SK-N-SH (cell line): Measurements from ENCODE around the gene TOR4A.

Source experiments
- CTCF ChIP-seq: fragments of 200-600 bp; sonication (generic); IDR thresholded peaks from 2 replicates; pipeline ENCODE4 v1.6.1; 2017; ENCODE audit warnings: antibody characterized with exemption, mild to moderate bottlenecking, moderate library complexity
- EP300 ChIP-seq, 2 experiments: IDR thresholded peaks; 2 replicates each; pipeline versions ENCODE4 v1.4.0 to v1.6.1; 2012; ENCODE audit warnings: borderline replicate concordance in 1 of 2, low read depth in 1 of 2, low read length in 1 of 2
- EZH2phosphoT487 ChIP-seq: fragments of 200-600 bp; sonication (generic); IDR thresholded peaks from 2 replicates; pipeline ENCODE4 v1.6.1; 2017; ENCODE audit warnings: low read depth, mixed run types, mild to moderate bottlenecking, antibody characterized with exemption, moderate library complexity, borderline replicate concordance
- FOXM1 ChIP-seq: IDR thresholded peaks from 2 replicates; pipeline ENCODE4 v1.4.0; 2012; ENCODE audit warnings: low read depth, mild to moderate bottlenecking
- GABPA ChIP-seq: IDR thresholded peaks from 2 replicates; pipeline ENCODE4 v1.4.0; 2012; ENCODE audit warnings: low read depth, mild to moderate bottlenecking
- JUND ChIP-seq: IDR thresholded peaks from 2 replicates; pipeline ENCODE4 v1.4.0; 2012
- MXI1 ChIP-seq: IDR thresholded peaks from 2 replicates; pipeline ENCODE4 v1.6.1; 2012; ENCODE audit warnings: mild to moderate bottlenecking, low read depth, low read length, improper control_type of control experiment
- POLR2AphosphoS5 ChIP-seq: IDR thresholded peaks from 2 replicates; pipeline ENCODE4 v1.6.1; 2012; ENCODE audit warnings: low read depth, low read length
- RCOR1 ChIP-seq: fragments of 150-350 bp; IDR thresholded peaks from 2 replicates; pipeline ENCODE4 v1.6.1; 2017; ENCODE audit warnings: antibody characterized with exemption, low read length
- SIN3A ChIP-seq: IDR thresholded peaks from 2 replicates; pipeline ENCODE4 v1.6.1; 2012; ENCODE audit warnings: low read depth, mild to moderate bottlenecking, low read length, moderate library complexity, borderline replicate concordance
- TEAD4 ChIP-seq: IDR thresholded peaks from 2 replicates; pipeline ENCODE4 v1.4.0; 2012; ENCODE audit warnings: mild to moderate bottlenecking, borderline replicate concordance; ENCODE audit not compliant: insufficient read depth
- USF1 ChIP-seq: IDR thresholded peaks from 2 replicates; pipeline ENCODE4 v1.4.0; 2012; ENCODE audit warnings: low read depth, borderline replicate concordance
- USF2 ChIP-seq: fragments of 150-350 bp; IDR thresholded peaks from 2 replicates; pipeline ENCODE4 v1.6.1; 2017; ENCODE audit warnings: antibody characterized with exemption, low read length, low read depth, borderline replicate concordance
- YY1 ChIP-seq: IDR thresholded peaks from 2 replicates; pipeline ENCODE4 v1.4.0; 2012; ENCODE audit warnings: low read depth, mild to moderate bottlenecking

- TF ChIP-seq CTCF (peak; percentile 9; the same call in 1 of the 2 replicates), USF2 (no peak), EP300 (IDR thresholded peaks at IDR 0.05; ENCODE audit: borderline replicate concordance in 1 of 2, low read depth in 1 of 2, low read length in 1 of 2) (no peak), TEAD4 (no peak), MXI1 (no peak), SIN3A (no peak), USF1 (no peak), POLR2AphosphoS5 (no peak), EZH2phosphoT487 (no peak), YY1 (no peak), JUND (no peak), RCOR1 (no peak), FOXM1 (no peak), GABPA (no peak)
These were observed 1.7 kb upstream of the TOR4A start for GRCh38 chr9:137275588-137276472.
